ENCODE data around the gene GRAMD4.
A peak's percentile ranks its signal among the peaks of the same experiment; 100 is the strongest.

The GRAMD4 gene

GRCh38 chr22:46677323-46678002 is 57.3 kb downstream of the GRAMD4 start:
- TF ChIP-seq, protein P1, sequence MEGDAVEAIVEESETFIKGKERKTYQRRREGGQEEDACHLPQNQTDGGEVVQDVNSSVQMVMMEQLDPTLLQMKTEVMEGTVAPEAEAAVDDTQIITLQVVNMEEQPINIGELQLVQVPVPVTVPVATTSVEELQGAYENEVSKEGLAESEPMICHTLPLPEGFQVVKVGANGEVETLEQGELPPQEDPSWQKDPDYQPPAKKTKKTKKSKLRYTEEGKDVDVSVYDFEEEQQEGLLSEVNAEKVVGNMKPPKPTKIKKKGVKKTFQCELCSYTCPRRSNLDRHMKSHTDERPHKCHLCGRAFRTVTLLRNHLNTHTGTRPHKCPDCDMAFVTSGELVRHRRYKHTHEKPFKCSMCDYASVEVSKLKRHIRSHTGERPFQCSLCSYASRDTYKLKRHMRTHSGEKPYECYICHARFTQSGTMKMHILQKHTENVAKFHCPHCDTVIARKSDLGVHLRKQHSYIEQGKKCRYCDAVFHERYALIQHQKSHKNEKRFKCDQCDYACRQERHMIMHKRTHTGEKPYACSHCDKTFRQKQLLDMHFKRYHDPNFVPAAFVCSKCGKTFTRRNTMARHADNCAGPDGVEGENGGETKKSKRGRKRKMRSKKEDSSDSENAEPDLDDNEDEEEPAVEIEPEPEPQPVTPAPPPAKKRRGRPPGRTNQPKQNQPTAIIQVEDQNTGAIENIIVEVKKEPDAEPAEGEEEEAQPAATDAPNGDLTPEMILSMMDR (IDR thresholded peaks at IDR 0.05; ENCODE audit: low read depth, low read length): no peak
- H3K4me3 ChIP-seq (ENCODE audit: low read depth, low read length): no peak overlapping the region

- TF ChIP-seq, protein P1 (IDR thresholded peaks at IDR 0.05; ENCODE audit: low read depth, low read length): no peak
- H3K4me3 ChIP-seq (ENCODE audit: low read depth, low read length): no peak overlapping the region
Observed at GRCh38 chr22:46678003-46678657, 57.9 kb downstream of the GRAMD4 start.

- TF ChIP-seq, protein P1 (IDR thresholded peaks at IDR 0.05; ENCODE audit: low read depth, low read length): no peak
- H3K4me3 ChIP-seq (ENCODE audit: low read depth, low read length): no peak overlapping the region
Observed at GRCh38 chr22:46678785-46679700, 58.9 kb downstream of the GRAMD4 start.

- TF ChIP-seq, protein P1 (IDR thresholded peaks at IDR 0.05; ENCODE audit: low read depth, low read length): no peak
- no peak overlapping the region for H3K4me3 ChIP-seq (ENCODE audit: low read depth, low read length)
Observed at GRCh38 chr22:46679706-46680269, 59.6 kb downstream of the GRAMD4 start.

DNA sequence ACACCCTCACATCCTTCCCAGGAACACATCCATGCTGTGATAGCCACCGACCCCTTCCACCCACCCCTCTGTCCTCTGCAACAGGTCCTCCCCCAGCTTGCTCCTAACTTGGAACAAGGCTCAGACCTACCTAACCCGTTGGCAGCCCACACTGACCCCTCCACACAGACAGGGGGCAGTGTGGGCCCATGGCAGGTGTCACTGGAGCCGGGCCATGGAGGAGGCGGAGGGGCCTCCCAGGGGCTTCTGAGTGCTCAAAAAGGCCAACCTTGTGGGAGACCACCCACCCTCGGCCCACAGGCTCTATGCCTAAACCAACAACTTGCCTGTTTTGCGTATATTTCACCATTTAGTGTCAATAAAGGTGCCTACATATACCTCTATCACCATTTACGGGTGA is 60.8 kb downstream of the GRAMD4 start:
- TF ChIP-seq, protein P1 (IDR thresholded peaks at IDR 0.05; ENCODE audit: low read depth, low read length): peak; percentile 28
- no peak overlapping the region for H3K4me3 ChIP-seq (ENCODE audit: low read depth, low read length)

GRCh38 chr22:46682011-46682731 is 62.0 kb downstream of the GRAMD4 start:
- TF ChIP-seq, protein P1 (IDR thresholded peaks at IDR 0.05; ENCODE audit: low read depth, low read length): no peak
- H3K4me3 ChIP-seq (ENCODE audit: low read depth, low read length): no peak overlapping the region
